Activated T-helper 2 cell treated with anti-CD3 and anti-CD28 coated beads, Interferon-gamma antibody, Interleukin-2, Interleukin-4, amounts not matched to agents 10 μg/mL and 5 μg/mL and 100 μg/mL, durations not matched to agents 14 hours and 24 hours and 36 hours (primary cell): Measurements from ENCODE around the gene STRA6. TPM values are rescaled to one million over a fixed set of nuclear protein-coding genes. Genes with fewer than 3 reads are reported as not detected.

ENCODE experiments used
- DNase-seq: peaks from one replicate; pipeline ENCODE4 v3.0.0; 2021; ENCODE audit warnings: low spot score
- H3K27ac Mint-ChIP-seq: one replicate; pipeline ENCODE4 v1.8.0; 2021; ENCODE audit warnings: mixed read lengths
- H3K27me3 Mint-ChIP-seq: one replicate; pipeline ENCODE4 v1.8.0; 2021; ENCODE audit warnings: low read depth, mixed read lengths
- H3K36me3 Mint-ChIP-seq: one replicate; pipeline ENCODE4 v1.8.0; 2021; ENCODE audit warnings: low read depth, mixed read lengths
- H3K4me1 Mint-ChIP-seq: one replicate; pipeline ENCODE4 v1.8.0; 2021; ENCODE audit warnings: low read depth, mixed read lengths
- H3K4me3 Mint-ChIP-seq: one replicate; pipeline ENCODE4 v1.8.0; 2021; ENCODE audit warnings: low read depth, mild to moderate bottlenecking, moderate library complexity, mixed read lengths
- H3K9me3 Mint-ChIP-seq: one replicate; pipeline ENCODE4 v1.8.0; 2021; ENCODE audit warnings: mixed read lengths
- intact Hi-C: fragments of 100-400 bp; cut with micrococcal nuclease; formaldehyde crosslinking; loops from one replicate; pipeline ENCODE4 v1.15.1; 2023
- total RNA-seq: library from RNA; stranded (reverse); gene quantifications from 2 replicates; pipeline ENCODE4 v1.2.3, GENCODE V29; 2022

The STRA6 gene
- total RNA-seq, 1 donor from 2014 or later, result not detected

DNA sequence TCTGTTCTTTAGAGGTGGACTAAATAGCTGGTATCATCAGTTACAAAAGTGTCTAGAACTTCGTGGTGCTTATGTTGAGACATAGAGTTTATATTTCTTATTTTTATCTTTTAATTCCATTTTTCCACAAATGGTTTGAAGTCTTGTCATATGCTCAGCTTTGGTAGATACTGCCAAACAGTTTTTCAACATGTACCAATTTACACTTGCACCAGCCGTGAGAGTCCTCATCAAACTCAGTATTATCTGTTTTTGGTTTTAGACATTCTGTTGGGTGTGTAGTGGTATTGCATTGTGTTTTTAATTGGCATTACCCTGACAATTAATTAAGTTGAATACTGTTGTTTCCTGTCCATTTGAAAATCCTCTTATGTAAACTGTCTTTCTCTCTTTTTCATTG, 55.5 kb downstream of the STRA6 start:
- Mint-ChIP-seq H3K9me3 (no peaks in the 10 kb centered on the region), H3K4me3 (no peak overlapping the region), H3K4me1 (no peaks in the 10 kb centered on the region), H3K36me3 (no peaks in the 10 kb centered on the region), H3K27ac (no peak overlapping the region), H3K27me3 (peaks cover 42% of the 10 kb centered on the region)
- intact Hi-C loops, result no loop called here
- DNase-seq, result no peak

DNA sequence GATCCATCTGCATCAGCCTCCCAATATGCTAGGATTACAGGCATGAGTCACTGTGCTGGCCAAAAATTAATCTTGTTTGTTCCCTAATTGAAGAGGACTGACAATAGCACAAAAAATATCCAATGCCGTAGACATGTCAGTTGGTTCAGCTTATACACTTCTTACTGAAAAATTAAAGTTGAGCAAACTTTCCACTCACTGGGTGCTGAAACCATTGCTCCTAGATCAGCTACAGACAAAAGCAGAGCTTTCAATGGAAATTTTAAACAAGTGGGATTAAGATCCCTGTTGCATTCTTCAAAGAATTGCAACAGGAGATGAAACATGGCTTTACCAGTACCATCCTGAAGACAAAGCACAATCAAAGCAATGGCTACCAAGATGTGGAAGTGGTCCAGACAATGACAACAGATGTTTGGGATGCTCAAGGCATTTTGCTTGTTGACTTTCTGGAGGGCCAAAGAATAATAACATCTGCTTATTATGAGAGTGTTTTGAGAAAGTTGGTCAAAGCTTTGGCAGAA, 56.2 kb downstream of the STRA6 start:
- Mint-ChIP-seq H3K27ac (no peak overlapping the region), H3K9me3 (no peaks in the 10 kb centered on the region), H3K4me3 (no peak overlapping the region), H3K36me3 (no peaks in the 10 kb centered on the region), H3K4me1 (no peaks in the 10 kb centered on the region), H3K27me3 (peaks cover 37% of the 10 kb centered on the region)
- intact Hi-C loops, result no loop called here
- no peak for DNase-seq

DNA sequence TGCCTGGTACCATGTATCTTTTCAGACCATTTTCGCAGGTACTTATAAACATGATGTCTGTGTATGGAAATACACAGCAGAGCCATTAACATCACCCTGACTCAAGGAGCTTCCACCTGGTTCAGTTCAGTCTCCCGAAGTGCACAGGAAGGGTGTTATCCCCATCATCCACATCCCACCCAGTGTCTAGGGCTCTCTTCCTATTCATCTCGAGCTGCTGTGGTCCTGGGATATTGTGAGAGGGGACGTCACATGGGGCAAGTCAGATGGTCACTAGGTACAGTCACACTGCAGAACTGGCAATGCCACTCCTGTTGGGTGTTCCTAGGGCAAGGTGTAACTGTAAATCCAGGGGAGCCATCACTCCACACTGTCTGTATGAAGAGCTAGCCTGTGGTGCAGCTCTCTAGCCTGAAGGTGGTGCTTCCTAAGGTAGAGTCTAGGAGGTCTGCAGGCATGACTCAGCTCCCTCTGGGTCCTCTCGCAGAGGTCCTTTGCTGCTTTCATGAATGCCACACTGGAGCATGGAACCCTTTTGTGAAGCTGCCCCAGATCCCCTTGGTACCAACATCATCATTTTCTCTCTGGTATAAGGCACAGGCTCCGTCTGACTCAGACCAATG, 58.3 kb downstream of the STRA6 start:
- no peaks in the 10 kb centered on the region for H3K9me3 Mint-ChIP-seq
- intact Hi-C loops, result no loop called here
- no peaks in the 10 kb centered on the region for H3K4me1 Mint-ChIP-seq
- peaks cover 48% of the 10 kb centered on the region for H3K27me3 Mint-ChIP-seq
- no peak overlapping the region for H3K27ac Mint-ChIP-seq
- H3K4me3 Mint-ChIP-seq, result no peak overlapping the region
- no peak for DNase-seq
- H3K36me3 Mint-ChIP-seq, result no peaks in the 10 kb centered on the region

DNA sequence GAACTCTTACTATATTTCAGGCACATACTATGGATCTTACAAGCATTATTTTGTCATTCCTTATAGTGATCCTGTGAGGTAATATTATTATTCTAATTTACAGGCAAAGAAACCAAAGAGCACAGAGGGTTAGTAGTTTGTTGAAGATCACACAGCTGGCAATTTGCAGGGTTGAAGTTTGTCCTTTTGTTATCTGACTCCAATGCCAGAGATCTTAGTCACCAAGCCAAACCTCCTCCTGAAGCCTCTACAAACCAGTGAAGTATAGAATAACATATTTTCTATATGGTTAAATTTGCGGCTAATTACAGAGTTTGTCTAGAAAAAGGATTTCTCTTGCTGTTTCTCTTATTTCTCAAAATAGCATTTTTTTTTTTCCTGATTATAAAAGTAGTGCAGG, 61.0 kb downstream of the STRA6 start:
- DNase-seq, result no peak
- H3K4me1 Mint-ChIP-seq, result peaks cover 4% of the 10 kb centered on the region
- H3K36me3 Mint-ChIP-seq, result no peaks in the 10 kb centered on the region
- no peak overlapping the region for H3K4me3 Mint-ChIP-seq
- H3K27me3 Mint-ChIP-seq, result peaks cover 58% of the 10 kb centered on the region
- H3K9me3 Mint-ChIP-seq, result no peaks in the 10 kb centered on the region
- intact Hi-C loops, result no loop called here
- no peak overlapping the region for H3K27ac Mint-ChIP-seq

DNA sequence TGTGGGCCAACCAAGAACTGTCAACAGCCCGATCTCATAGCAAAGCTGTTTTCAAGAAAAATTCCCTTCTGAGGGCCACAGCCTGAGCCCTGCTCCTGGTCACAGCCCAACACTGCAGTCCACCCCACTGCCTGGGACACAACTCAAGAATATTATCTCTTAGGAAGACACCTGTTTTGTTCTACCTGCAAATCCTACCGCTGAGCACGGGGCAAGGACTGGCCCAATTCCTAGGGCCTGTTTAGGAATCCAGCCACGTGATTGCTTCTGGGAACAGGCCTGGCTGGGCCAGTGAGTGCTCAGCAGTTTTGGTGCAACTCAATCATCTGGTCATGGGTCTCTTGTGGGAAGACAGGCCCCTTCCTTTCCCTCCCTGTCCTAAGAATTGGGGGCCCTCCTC, 63.9 kb downstream of the STRA6 start:
- Mint-ChIP-seq H3K9me3 (no peaks in the 10 kb centered on the region), H3K4me3 (no peak overlapping the region), H3K27me3 (peaks cover 66% of the 10 kb centered on the region), H3K36me3 (no peaks in the 10 kb centered on the region), H3K27ac (no peak overlapping the region), H3K4me1 (peaks cover 7% of the 10 kb centered on the region)
- intact Hi-C loops, result no loop called here
- DNase-seq, result no peak

DNA sequence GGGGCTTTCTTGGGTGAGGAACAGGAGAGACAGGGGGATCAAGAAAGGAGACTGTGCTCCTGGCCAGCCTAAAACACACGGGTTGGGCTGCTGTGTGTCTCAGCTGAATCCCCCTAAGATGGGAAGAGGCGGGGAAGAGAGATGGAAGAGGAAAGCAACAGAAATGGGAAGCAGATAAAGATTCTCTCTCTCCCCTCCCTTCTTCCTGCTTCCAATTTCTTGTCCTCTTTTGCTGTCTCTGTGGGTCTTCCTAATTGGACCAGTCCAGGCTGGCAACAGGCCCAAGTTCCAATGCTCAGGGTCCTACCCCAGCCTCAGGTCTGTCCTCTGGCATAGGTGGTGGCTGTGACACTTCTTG, 65.1 kb downstream of the STRA6 start:
- Mint-ChIP-seq H3K27ac (no peak overlapping the region), H3K4me1 (peaks cover 7% of the 10 kb centered on the region), H3K36me3 (no peaks in the 10 kb centered on the region), H3K27me3 (peaks cover 75% of the 10 kb centered on the region), H3K9me3 (no peaks in the 10 kb centered on the region), H3K4me3 (no peak overlapping the region)
- no peak for DNase-seq
- intact Hi-C loops, result no loop called here

DNA sequence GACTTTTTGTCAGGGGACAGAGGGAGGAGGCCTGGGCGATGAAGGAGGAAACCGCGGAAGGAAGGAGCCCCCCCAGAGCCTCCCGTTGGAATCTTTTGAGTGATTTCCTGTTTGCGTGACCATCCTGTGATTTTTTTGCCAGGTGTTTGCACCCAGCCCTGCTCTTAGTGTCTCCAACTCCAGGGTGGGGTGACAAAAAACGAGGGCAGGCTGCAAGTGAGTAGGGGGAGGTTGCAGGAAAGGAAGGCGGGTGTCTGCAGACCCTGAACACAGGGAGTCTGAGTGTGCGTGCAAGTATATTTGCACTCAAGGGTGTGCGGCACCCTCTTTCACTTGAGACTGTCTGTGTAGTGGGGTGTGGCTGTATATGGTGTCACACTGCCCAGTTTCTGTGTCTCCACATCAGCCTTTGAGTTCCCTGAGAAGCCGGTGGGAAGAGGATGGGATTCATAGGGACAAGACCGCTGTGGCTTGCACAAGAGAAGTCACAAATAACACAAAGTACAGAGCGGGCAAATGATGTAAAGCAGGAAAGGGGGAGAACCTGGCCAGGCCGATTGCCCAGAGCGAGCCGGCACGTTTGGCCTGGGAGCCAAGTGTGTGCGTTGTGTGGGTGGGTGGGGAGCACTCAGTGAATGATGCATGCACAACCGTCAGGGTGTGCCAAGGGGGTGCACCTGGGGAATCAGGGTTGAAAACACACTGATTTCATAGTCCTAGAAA, 65.6 kb downstream of the STRA6 start:
- intact Hi-C loops, result no loop called here
- no peaks in the 10 kb centered on the region for H3K36me3 Mint-ChIP-seq
- no peaks in the 10 kb centered on the region for H3K9me3 Mint-ChIP-seq
- H3K27ac Mint-ChIP-seq, result no peak overlapping the region
- no peak for DNase-seq
- H3K4me3 Mint-ChIP-seq, result no peak overlapping the region
- H3K27me3 Mint-ChIP-seq, result peaks cover 78% of the 10 kb centered on the region
- peaks cover 10% of the 10 kb centered on the region for H3K4me1 Mint-ChIP-seq

DNA sequence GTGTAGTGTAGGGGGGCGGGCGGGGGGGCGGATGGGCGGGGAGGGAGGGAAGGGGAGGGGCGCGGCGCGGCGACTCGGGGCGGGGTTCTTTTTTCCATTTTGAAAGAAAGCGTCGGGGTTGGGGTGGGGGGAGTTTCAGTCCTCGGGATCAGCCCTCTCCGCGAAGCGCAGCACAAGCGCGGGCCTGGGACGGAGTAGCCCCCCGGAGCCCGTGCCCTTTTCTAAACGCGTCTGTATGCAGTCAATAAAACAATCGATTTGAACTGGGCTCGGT, 66.1 kb downstream of the STRA6 start:
- Mint-ChIP-seq H3K4me1 (peaks cover 10% of the 10 kb centered on the region), H3K36me3 (no peaks in the 10 kb centered on the region), H3K27me3 (peaks cover 82% of the 10 kb centered on the region), H3K4me3 (no peak overlapping the region), H3K27ac (no peak overlapping the region), H3K9me3 (no peaks in the 10 kb centered on the region)
- DNase-seq, result no peak
- intact Hi-C loops, result no loop called here

DNA sequence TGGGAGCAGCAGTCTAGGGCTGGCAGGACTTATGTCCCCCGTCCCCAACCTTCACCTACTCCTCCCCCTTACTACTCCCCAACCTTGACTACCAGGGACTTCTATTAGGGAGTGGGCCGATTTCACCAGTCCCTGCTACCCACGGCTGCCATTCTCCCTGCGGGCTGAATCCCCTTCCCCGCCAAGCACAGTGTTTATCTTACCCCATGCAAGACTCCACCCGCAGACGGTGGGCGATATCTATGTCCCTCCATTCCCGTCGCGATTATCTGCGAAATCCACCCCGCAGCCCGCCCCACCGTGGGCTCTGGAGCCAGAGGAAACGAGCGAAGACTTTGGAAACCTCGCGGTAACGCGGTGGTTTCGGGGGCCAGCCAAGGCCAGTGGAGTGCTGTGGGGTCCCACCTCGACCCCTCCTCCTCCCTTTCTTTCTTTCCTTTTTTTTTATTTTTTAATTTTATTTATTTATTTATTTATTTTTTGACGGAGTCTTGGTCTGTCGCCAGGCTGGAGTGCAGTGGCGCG, 67.5 kb downstream of the STRA6 start:
- intact Hi-C loops, result no loop called here

DNA sequence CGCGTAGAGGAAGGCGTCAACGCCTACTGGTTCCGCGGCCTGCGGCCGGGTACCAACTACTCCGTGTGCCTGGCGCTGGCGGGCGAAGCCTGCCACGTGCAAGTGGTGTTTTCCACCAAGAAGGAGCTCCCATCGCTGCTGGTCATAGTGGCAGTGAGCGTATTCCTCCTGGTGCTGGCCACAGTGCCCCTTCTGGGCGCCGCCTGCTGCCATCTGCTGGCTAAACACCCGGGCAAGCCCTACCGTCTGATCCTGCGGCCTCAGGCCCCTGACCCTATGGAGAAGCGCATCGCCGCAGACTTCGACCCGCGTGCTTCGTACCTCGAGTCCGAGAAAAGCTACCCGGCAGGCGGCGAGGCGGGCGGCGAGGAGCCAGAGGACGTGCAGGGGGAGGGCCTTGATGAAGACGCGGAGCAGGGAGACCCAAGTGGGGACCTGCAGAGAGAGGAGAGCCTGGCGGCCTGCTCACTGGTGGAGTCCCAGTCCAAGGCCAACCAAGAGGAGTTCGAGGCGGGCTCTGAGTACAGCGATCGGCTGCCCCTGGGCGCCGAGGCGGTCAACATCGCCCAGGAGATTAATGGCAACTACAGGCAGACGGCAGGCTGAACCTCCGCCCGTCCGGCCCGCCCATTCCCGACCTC, 68.1 kb downstream of the STRA6 start:
- H3K36me3 Mint-ChIP-seq, result no peaks in the 10 kb centered on the region
- no peaks in the 10 kb centered on the region for H3K9me3 Mint-ChIP-seq
- H3K27me3 Mint-ChIP-seq, result peaks cover 88% of the 10 kb centered on the region
- H3K27ac Mint-ChIP-seq, result no peak overlapping the region
- DNase-seq, result no peak
- no peak overlapping the region for H3K4me3 Mint-ChIP-seq
- intact Hi-C loops, result no loop called here
- H3K4me1 Mint-ChIP-seq, result peaks cover 10% of the 10 kb centered on the region

More for the DNA sequence above, 67.5 kb downstream of the STRA6 start:
- no peak overlapping the region for H3K4me3 Mint-ChIP-seq
- H3K27me3 Mint-ChIP-seq, result peaks cover 86% of the 10 kb centered on the region
- no peaks in the 10 kb centered on the region for H3K36me3 Mint-ChIP-seq
- H3K27ac Mint-ChIP-seq, result peak overlapping the region; percentile 11
- H3K9me3 Mint-ChIP-seq, result no peaks in the 10 kb centered on the region
- H3K4me1 Mint-ChIP-seq, result peaks cover 10% of the 10 kb centered on the region
- DNase-seq, result no peak

DNA sequence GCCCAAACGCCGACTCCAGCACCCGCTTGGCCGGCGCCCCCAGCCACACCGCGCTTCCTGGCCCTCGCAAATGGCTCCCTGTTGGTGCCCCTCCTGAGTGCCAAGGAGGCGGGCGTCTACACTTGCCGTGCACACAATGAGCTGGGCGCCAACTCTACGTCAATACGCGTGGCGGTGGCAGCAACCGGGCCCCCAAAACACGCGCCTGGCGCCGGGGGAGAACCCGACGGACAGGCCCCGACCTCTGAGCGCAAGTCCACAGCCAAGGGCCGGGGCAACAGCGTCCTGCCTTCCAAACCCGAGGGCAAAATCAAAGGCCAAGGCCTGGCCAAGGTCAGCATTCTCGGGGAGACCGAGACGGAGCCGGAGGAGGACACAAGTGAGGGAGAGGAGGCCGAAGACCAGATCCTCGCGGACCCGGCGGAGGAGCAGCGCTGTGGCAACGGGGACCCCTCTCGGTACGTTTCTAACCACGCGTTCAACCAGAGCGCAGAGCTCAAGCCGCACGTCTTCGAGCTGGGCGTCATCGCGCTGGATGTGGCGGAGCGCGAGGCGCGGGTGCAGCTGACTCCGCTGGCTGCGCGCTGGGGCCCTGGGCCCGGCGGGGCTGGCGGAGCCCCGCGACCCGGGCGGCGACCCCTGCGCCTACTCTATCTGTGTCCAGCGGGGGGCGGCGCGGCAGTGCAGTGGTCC, 68.7 kb downstream of the STRA6 start:
- intact Hi-C loops, result no loop called here
- no peak overlapping the region for H3K4me3 Mint-ChIP-seq
- DNase-seq, result no peak

DNA sequence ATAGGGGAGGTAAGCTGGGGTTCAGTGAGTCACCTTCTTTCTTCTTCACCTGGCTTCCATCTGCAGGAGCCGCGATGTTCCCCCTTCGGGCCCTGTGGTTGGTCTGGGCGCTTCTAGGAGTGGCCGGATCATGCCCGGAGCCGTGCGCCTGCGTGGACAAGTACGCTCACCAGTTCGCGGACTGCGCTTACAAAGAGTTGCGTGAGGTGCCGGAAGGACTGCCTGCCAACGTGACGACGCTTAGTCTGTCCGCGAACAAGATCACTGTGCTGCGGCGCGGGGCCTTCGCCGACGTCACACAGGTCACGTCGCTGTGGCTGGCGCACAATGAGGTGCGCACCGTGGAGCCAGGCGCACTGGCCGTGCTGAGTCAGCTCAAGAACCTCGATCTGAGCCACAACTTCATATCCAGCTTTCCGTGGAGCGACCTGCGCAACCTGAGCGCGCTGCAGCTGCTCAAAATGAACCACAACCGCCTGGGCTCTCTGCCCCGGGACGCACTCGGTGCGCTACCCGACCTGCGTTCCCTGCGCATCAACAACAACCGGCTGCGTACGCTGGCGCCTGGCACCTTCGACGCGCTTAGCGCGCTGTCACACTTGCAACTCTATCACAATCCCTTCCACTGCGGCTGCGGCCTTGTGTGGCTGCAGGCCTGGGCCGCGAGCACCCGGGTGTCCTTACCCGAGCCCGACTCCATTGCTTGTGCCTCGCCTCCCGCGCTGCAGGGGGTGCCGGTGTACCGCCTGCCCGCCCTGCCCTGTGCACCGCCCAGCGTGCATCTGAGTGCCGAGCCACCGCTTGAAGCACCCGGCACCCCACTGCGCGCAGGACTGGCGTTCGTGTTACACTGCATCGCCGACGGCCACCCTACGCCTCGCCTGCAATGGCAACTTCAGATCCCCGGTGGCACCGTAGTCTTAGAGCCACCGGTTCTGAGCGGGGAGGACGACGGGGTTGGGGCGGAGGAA, 69.6 kb downstream of the STRA6 start:
- no peaks in the 10 kb centered on the region for H3K36me3 Mint-ChIP-seq
- H3K9me3 Mint-ChIP-seq, result no peaks in the 10 kb centered on the region
- intact Hi-C loops, result no loop called here
- H3K27me3 Mint-ChIP-seq, result peaks cover 87% of the 10 kb centered on the region
- H3K4me3 Mint-ChIP-seq, result no peak overlapping the region
- no peak overlapping the region for H3K27ac Mint-ChIP-seq
- peaks cover 10% of the 10 kb centered on the region for H3K4me1 Mint-ChIP-seq
- DNase-seq, result no peak

More for the DNA sequence above, 68.7 kb downstream of the STRA6 start:
- no peak overlapping the region for H3K27ac Mint-ChIP-seq
- H3K36me3 Mint-ChIP-seq, result no peaks in the 10 kb centered on the region
- H3K27me3 Mint-ChIP-seq, result peaks cover 89% of the 10 kb centered on the region
- peaks cover 10% of the 10 kb centered on the region for H3K4me1 Mint-ChIP-seq
- H3K9me3 Mint-ChIP-seq, result no peaks in the 10 kb centered on the region
